HPDE6-E6E7 (cell line): ENCODE measurements around the gene SPATA31E1.

ENCODE experiments used
- DNase-seq: peaks from one replicate; pipeline ENCODE4 v3.0.0; 2011; ENCODE audit warnings: missing footprints; ENCODE audit errors: extremely low spot score

SPATA31E1 gene

GRCh38 chr9:87863882-87864465 is 18.7 kb upstream of the SPATA31E1 start:
- DNase-seq: no peak

GRCh38 chr9:87864915-87865314 is 17.8 kb upstream of the SPATA31E1 start:
- DNase-seq: no peak

GRCh38 chr9:87865626-87866025 is 17.1 kb upstream of the SPATA31E1 start:
- no peak for DNase-seq

GRCh38 chr9:87867391-87867790 is 15.3 kb upstream of the SPATA31E1 start:
- DNase-seq: no peak

GRCh38 chr9:87868175-87868574 is 14.5 kb upstream of the SPATA31E1 start:
- DNase-seq: no peak

- no peak for DNase-seq
Observed at GRCh38 chr9:87868635-87869034, 14.0 kb upstream of the SPATA31E1 start.

- no peak for DNase-seq
Observed at GRCh38 chr9:87869082-87869481, 13.6 kb upstream of the SPATA31E1 start.

- no peak for DNase-seq
Observed at GRCh38 chr9:87871425-87872078, 11.1 kb upstream of the SPATA31E1 start.

GRCh38 chr9:87872079-87872624 is 10.5 kb upstream of the SPATA31E1 start:
- DNase-seq: no peak

GRCh38 chr9:87873607-87874303 is 8.9 kb upstream of the SPATA31E1 start:
- no peak for DNase-seq

GRCh38 chr9:87874304-87874623 is 8.4 kb upstream of the SPATA31E1 start:
- DNase-seq: no peak

GRCh38 chr9:87875060-87875459 is 7.6 kb upstream of the SPATA31E1 start:
- DNase-seq: no peak

GRCh38 chr9:87875831-87876545 is 6.7 kb upstream of the SPATA31E1 start:
- no peak for DNase-seq

GRCh38 chr9:87876708-87877107 is 6.0 kb upstream of the SPATA31E1 start:
- DNase-seq: no peak

GRCh38 chr9:87878989-87879511 is 3.6 kb upstream of the SPATA31E1 start:
- DNase-seq: no peak

GRCh38 chr9:87880116-87880515 is 2.6 kb upstream of the SPATA31E1 start:
- no peak for DNase-seq

- DNase-seq: no peak
Observed at GRCh38 chr9:87880683-87881082, 2.0 kb upstream of the SPATA31E1 start.

- DNase-seq: no peak
Observed at GRCh38 chr9:87883274-87883673, 597 bp downstream of the SPATA31E1 start.

- DNase-seq: no peak
Observed at GRCh38 chr9:87883990-87884389, 1.3 kb downstream of the SPATA31E1 start.

GRCh38 chr9:87884578-87885459 is 2.1 kb downstream of the SPATA31E1 start:
- DNase-seq: no peak
